ENCODE results near the gene PARVG.
"Not testable (repeated sequence)": the region's sequence is repeated elsewhere in the genome, so short reads cannot be mapped to it uniquely, and the experiment has no call there.

The PARVG gene

DNA sequence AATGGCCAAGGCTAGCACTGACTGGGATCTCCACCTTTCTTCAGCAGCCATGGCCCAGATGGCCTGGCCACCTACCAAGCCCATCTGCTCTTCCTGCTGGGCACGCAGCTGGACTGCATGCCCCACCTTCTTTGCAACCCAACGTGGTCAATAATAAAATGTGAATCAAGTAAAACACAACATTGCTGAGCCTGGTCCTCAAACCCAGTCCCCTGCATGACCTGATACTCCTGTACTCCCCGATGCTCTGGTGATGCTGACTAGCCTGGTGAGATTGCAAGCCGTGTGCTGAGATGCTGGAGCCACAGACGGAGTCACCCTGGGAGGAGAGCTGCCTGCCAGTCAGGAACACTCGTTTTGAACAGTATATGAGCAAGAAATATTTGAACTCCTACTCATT lies 34.0 kb downstream of the PARVG start:
- no peak for DNase-seq

GRCh38 chr22:44215287-44215686 lies 34.6 kb downstream of the PARVG start:
- DNase-seq: no peak

DNA sequence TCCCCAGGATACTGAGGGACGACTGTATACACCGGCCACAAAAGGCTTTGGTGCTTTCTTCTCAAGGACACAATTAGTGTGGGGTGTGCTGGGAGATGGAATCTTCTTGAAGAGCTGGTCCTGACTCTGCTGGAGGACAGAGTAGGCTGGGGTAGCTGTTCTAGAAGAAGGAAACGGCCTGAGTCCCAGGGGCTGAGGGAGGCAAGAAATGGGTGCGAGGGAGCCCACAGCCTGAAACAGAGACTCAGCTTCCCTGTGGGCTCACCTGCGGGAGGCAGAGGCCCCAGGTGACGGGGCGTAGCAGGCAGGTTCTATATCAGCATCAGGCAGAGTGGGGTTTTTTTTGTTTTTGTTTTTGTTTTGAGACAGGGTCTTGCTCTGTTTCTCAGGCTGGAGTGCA lies 36.6 kb downstream of the PARVG start:
- DNase-seq: no peak

DNA sequence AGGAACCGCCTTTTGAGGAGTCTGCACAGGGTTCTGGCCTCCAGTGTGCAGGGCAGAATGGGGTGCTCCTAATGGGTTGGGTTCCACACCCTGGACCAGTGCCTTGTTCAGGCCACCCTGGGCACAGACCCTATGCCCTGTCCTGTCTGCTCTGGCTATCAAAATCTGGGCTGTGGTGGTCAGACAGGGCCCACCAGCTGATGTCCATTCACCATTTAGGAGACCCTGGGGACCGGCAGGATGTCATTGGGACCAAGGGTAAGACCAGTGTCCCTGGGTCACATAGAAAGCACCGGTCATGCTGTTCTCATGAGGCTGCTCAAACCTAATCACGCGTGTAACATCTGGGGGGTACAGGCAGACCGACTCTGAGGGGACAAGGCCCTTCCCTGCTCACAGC lies 37.3 kb downstream of the PARVG start:
- DNase-seq: no peak

DNA sequence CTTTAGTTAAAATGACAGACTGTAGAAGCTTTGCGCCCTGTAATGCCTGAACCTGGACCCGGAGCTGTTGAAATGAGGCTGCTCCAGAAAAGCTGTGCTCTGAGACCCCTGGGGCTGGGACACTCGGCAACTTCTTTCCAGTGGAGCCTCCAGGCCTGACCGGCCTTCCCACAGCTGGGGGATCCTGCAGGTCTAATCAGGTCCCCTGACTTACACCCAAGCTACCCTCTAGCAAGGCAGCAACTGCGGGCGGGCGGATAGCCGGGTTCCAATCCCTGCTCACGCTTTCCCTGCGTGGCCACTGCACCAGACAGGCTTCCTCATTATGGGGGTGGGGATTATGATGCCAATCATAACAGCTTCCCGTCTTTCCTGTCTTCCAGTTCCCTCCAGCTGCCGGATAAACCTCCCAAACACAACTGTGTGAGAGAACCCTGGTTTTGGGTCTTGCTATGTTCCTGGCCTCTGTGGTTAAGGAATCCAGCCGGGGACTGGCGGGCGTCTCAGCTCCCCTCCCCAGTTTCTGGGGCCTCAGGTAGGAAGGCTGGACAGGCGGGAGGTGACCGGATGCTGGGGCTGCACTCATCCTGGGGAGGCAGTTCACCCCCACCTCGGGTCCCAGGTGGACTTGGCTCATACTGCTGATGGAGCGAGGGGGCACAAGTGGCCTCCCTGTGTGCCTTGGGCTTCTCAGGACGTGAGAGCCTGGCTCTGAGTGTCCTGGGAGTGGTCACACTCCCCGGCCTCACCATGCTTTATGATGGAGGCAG lies 38.6 kb downstream of the PARVG start:
- no peak for DNase-seq

GRCh38 chr22:44220727-44221680 lies 40.3 kb downstream of the PARVG start:
- DNase-seq: no peak

DNA sequence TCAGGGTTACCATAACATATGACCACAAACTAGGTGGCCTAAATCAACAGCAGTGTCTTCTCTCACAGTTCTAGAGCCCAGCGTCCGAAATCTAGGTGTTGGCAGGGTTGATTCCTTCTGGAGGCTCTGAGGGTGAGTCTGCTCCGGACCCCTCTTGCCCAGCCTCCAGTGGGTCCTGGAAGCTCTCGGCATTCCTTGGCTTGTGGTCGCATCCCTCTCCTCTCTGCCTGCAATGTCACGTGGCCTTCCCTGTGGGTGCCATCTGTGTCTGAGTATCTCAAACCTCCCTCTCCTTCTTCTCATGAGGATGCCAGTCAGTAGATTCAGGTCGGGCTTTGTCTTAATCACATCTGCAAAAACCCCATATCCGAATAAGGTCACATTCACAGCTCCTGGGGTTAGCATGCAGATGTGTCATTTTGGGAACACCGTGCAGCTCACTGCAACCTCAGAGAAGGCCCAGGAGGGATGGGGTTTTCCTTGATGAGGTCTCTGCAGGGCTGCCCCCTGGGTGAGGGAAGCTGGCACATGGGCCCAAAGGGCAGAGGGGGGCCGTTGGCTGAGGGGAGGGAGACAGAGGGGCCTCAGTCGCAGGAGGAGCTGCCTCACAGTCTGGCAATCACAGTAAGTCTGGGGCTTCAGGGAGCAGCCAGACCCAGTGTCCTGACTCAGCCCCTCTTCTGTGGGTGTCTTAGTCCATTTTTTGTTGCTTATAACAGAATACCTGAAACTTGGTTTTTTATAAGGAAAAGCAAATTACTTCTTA lies 41.2 kb downstream of the PARVG start:
- DNase-seq: no peak

- no peak for DNase-seq
Observed at GRCh38 chr22:44224166-44224565, 43.4 kb downstream of the PARVG start.

DNA sequence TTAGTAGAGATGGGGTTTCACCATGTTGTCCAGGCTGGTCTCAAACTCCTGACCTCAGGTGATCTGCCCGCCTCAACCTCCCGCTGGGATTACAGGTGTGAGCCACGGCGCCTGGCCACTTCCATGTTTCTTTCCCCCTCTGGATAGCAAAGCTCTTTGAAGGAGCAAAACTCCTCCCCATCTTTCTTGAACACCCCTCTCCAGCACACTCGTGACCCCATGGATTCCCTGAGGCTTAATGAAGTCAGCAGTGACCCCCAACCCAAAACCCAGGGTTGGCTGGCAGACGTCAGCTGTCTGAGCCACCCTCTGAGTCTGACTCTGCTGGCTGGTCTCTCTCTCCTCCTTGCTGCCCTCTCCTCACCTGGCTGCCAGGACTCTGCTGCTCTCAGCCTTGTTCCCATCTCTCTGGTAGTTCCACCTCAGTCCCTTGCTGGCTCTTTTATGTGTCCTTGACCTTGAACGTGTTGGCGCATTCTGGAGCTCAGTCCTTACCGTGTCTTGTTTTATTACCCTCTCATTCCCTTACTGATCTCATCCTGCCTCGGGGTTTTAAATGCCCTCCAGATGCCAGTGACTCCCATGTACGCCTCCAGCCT lies 44.5 kb downstream of the PARVG start:
- DNase-seq: no peak

- DNase-seq: no peak
Observed at GRCh38 chr22:44225812-44226211, 45.1 kb downstream of the PARVG start.

GRCh38 chr22:44229331-44229730 lies 48.6 kb downstream of the PARVG start:
- DNase-seq: no peak

GRCh38 chr22:44229809-44230208 lies 49.1 kb downstream of the PARVG start:
- no peak for DNase-seq

DNA sequence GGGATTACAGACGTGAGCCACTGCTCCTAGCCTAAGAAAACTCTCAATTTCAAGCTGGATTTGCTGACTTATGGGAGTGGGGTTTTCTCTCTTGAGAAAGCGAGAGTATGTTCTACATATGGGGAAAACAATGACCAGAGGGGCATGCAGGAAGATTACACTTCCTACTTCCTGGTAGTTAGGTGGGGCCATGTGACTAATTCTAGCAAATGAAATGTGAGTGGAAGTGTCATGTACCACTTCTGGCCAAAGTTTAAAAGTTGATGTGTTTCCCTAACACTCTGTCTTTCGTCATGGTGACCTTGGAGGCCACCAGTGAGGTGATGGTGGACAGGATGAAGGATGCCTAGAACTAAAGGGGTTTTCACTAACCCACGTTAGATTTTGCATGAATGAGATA lies 50.5 kb downstream of the PARVG start:
- no peak for DNase-seq

DNA sequence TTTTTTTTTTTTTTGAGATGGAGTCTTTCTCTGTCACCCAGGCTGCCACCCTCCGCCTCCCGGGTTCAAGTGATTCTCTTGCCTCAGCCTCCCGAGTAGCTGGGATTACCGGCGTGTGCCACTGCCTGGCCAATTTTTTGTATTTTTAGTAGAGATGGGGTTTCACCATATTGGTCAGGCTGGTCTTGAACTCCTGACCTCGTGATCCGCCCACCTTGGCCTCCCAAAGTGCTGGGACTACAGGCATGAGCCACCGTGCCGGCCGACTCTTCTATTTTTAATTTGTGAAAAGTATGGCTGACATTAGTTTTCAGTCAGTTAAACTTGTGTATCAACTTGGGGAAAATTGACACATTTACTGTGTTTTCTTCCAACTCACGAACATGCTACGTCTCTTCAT lies 53.6 kb downstream of the PARVG start:
- DNase-seq: not testable (repeated sequence)

- no peak for DNase-seq
Observed at GRCh38 chr22:44237290-44237689, 56.6 kb downstream of the PARVG start.

GRCh38 chr22:44241121-44241520 lies 60.4 kb downstream of the PARVG start:
- DNase-seq: not testable (repeated sequence)

DNA sequence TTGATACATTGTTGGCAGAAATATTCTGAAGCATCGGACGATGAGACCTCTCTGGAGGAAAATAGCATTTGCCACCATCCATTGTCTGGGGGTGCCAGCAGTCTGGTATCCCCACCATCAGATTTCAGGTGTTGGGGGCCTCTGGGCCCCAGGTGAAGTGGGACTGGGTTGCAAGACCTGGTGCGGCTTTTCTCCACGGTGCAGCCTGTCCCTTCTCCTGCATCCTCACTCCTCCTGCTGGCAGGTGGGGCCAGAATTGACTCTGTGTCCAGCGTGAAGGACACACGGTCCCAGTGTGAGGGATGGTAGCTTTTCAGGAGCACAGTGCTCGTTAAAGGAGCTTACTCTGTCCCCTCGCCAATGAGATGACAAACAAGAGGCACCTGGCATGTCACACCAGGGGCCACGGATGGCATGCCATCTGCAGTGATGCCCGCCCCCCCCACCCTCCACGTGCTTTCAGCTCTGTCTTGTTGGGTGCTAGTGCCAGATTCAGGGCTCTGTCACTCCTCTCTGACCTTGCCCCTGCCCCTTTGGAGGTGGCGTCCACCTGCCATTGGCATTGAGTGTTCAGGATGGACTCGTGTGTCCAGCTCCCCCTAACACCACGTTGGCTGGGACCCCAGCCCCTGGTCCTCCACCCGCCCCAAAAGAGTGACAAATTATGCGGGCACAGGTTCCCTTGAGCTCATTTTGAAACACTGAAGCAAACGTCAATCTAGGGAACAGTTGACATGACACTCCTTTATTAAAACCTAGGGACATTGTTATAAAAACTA lies 62.4 kb downstream of the PARVG start:
- DNase-seq: no peak

- DNase-seq: no peak
Observed at GRCh38 chr22:44243761-44244160, 63.0 kb downstream of the PARVG start.

DNA sequence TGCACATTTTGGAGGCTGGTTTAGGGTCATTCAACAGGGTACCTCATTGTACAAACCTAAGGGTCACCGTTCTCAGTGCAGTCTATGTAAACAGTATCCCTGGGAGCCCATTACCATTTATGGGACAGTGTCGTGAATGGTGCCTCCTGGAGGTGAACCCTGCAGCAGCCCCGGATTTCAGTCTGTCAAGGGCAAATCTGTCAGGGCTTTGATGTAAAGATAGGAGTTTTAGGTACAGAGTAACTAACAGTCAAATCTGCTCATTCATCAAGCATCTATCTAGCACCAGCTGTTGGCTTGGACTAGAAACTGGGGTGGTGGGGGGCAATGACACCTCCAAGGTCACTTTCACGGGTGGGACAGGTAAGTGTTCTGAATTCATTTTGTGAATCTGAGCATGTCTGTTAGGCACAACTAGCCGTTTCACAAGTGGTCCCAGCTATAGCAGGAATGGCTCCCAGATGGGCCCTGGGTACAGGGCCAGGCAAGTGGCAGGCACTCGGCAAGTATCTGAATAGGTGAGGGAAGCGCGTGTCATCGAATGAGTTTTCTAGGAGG lies 63.6 kb downstream of the PARVG start:
- DNase-seq: no peak

DNA sequence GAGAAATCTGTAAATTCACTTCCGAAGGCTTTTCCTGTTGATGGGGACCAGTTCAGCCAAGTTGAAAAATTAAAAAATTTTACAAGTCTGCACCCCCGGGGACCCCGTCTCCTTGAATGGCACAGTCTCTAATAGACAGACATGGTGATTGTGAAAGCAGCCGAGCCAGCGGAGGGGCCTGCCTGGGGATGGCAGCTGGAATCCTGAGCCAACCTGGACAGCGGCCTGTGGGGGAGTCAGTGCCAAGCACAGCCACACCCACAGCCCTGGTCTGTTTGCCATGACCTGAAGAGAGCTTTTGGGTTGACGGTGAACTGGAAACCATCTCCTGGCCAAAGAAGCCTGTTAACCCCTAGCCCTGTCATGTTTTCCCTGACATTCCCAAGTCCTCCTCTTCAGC lies 64.7 kb downstream of the PARVG start:
- DNase-seq: no peak

GRCh38 chr22:44245867-44246266 lies 65.1 kb downstream of the PARVG start:
- no peak for DNase-seq
